DMS53 treated with DMSO at 0.1 percent for 48 hours (cell line): ENCODE data around the gene PPT2.
A peak's percentile ranks its signal among the peaks of the same experiment; 100 is the strongest.
"Not testable (repeated sequence)": the region's sequence is repeated elsewhere in the genome, so short reads cannot be mapped to it uniquely, and the experiment has no call there.

Source experiments
- DNase-seq: peaks from one replicate; lab custom pipeline; 2025; ENCODE audit not compliant: unreplicated experiment; lab: John Stamatoyannopoulos, UW

The PPT2 gene

DNA sequence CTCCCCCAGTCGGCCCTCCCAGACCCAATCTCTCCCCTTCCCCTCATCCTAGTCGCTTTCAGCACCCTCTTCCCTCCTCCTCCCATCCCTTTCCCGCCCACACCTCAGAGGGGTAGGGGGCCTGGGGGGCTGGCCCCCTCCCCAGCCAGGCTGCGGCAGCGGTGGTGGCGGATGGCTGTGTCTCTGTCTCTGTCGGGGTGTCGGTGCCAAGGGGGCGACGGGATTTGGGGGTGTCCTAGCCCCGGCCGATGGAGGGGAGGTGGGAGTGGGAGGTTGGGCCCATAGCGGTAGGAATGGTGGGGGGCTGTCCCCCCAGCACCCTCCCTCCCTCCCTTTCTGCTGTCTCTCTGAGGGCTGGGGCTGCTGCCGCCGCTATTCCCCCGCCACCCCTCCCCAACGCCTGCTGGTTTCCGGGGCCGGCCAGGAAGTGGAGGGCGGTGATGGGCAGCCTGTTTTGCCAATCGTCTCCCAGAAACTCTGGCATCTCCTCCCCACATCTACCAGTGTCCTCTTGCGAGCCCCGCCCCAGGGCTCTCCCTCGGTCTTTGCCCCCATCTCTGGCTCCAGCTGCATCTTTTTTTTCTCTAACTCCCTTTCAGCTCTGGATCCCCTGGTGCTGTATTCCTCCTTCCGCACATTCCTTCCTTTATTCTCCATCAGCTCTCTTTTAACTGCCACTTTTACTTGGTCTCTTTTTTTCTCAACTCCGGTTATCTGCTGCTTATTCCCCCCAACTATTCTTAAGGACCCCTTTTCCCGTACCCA, 22.0 kb downstream of the PPT2 start, which contains the start of gene AGPAT1:
Gene AGPAT1 (minus strand): TSS at position 374 of the 765 bp plus-strand sequence. CDS start 4,588 bp downstream, outside the sequence.
- DNase-seq = peak; percentile 93

DNA sequence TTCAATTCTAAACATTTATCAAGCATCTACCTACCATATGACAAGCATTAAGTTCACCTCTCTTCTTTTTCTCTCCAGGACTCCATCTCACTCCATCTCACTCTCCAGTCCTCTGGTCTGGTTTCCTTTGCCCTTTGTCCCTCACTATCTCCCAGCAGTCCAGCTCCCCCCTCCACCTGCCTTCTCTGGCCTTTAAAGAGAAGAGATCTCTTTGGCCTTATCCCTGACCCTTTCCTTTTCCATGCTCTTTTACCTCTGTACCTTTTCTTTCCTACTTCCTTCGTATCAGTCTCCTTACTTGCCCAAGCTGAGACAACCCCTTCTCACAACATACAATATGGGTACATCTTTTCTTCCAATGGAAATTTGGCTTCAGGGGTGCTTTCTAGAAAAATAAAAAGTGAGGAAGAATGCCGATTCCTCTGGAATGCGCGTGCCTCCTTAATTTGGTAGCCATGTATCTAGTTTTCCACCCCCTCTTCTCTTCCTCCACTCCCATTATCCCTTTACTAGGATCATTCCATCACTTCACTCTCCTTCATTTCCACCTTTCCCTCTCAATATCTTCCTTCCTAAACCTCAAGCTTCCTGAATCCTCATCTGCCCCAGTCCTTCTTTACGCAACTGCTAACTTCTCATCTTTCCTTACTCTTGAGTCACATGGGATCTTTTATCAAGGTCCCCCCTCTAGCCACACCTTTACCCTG, 22.7 kb downstream of the PPT2 start:
- no peak for DNase-seq

DNA sequence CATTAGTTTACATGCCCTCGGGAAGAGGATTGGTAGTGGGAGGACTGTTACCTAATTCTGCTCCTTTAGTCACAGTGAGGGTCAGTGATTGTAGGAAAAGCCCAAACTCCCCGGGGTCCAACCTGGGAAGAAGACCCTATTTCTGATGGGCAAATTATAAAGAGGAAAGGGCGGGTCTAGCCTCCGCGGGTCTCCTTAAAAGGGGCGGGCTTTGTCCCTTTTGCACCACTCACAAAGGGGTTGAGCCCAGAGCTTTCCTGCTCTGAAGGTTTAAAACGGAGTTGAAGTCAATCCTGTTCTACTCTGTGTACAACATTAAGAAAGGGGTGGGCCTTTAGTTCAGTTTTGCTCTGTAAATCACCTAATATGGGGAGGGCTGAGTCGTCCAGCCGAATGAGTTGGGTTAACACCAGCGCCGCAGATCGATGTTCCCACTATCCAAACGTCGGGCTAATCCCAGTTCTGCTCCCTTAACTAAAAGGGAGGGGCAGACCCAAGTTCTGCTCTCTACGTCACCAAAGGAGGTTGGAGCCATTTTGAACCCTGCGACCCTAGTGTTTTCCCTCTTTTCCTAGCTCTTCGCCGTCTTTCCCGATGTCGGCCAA, 23.3 kb downstream of the PPT2 start:
- peak; percentile 85 for DNase-seq

GRCh38 chr6:32177788-32178546, 24.0 kb downstream of the PPT2 start, which contains the start of gene RNF5:
Gene RNF5 (plus strand): TSS chr6:32178405. CDS start chr6:32178512, 107 bp downstream.
- DNase-seq = peak; percentile 99

- no peak for DNase-seq
These were observed 24.9 kb downstream of the PPT2 start for GRCh38 chr6:32178547-32179440.

DNA sequence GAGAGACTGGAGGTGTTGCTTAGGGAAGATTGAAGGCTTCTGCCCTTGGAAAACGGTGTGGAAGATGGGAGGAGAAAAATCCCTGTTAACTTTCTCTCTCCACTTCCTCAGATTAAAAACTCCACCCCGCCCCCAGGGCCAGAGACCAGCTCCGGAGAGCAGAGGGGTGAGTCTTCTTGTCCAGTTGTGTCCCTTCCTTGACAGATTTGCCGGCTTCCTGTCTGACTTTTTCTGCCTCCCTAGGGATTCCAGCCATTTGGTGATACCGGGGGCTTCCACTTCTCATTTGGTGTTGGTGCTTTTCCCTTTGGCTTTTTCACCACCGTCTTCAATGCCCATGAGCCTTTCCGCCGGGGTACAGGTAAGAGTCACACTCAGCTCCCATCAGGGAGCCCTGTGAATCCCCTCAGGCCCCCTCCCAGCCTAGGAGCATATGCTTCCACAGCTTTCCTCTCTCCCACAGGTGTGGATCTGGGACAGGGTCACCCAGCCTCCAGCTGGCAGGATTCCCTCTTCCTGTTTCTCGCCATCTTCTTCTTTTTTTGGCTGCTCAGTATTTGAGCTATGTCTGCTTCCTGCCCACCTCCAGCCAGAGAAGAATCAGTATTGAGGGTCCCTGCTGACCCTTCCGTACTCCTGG, 25.9 kb downstream of the PPT2 start:
- DNase-seq = no peak

DNA sequence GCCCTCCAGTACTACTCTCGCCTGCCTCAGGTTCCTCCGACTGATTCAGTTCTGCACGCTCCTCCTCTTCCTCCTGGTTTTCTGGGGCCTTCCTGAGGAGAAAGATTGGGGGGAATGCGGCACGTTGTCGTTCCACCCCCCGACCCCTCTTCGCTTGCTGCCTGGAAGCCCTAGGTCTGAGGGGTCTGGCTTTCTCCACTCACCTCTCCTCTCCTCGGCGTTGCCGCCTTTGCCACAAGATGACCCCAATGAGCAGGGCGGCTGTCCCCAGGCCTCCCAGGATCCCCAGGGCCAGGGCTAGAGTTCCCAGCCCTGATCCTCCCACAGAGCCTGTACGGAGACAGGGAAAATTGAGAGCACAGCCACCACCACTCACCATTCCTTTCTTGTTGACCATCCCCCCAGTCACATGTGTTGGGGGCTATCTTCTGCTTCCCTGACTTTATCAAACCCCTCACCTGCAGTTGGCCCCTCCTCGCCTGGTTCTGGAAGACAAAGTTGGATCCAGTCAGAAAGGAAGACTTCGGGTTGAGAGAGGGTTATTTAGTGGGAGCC, 27.3 kb downstream of the PPT2 start:
- DNase-seq = no peak

DNA sequence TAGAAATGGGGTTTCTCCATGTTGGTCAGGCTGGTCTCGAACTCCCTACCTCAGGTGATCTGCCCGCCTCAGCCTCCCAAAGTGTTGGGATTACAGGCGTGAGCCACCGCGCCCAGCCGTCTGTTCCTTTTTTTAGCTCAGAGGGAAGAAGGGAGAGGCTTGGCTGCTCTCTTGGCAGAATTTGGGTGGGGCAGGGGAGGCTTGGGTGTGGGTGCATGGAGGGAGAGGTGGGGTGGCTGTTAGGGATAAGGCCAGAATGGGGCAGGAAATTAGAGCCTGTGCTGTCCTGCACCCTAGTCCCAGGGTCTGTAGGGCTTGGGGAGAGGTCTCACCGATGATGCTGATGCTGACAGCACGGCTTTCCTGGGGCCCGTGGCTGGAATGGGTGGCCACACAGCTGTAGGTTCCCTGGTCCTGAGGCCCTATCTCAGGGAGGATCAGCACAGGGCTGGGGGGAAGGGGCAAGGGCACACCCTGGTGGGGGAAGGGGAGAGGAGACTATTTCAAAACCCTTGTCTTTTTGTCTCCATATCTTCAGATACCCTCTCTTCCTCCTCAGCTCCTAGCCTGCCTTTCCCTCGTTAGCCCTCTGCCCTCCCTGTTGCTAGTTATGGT, 28.1 kb downstream of the PPT2 start:
- no peak for DNase-seq

GRCh38 chr6:32182555-32182981, 28.6 kb downstream of the PPT2 start:
- no peak for DNase-seq

DNA sequence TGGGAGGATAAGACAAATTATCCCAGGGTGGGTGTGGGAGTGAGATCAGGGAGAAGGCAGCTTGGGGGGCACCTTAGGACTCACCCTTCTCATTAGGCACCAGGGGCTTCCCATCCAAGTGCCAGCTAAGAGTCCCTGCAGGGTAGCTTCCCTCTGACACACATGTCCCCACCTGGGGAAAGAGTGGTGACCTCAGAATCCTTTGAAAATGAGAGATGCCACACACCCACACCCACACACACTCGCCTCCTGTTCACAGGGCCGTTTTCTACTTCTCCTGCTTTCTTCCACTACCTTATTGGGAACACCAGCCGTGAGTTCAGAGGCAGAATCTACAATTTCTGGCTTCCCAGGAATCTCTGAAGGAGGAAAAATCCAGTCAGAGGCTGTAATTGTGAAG, 29.1 kb downstream of the PPT2 start:
- no peak for DNase-seq

DNA sequence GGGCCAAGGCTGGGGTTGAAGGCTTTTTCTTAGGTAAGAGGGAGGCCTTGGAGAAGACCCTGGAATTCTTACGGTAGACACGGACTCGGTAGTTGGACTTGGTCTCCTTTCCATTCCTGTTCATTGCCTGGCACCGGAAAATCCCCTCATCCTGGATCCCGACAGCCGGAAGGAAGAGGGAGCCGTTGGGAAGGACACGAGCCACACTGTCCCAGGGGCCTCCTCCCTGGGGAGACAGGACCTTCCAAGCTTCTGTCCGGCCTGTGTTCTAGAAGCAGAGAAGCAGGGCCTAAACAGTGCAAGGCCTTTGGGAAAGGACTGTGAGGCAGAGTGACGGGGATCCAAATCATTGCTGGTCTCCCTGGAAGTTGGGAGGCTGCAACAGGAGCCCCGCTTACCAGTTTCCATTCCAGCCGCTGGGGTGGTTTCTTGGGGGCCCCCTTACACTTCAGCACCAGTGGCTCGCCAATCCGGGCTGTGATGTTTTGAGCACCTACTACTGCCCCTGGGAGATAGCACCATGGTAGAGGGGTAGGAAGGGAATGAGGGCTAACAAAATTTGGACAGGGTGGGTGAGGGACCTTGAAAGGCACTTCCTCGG, 29.6 kb downstream of the PPT2 start:
- DNase-seq = no peak

- no peak for DNase-seq
These were observed 30.2 kb downstream of the PPT2 start, which contains the start of gene AGER for GRCh38 chr6:32184084-32184640. Gene AGER (minus strand): TSS chr6:32184253. CDS start chr6:32184222, 31 bp downstream.

GRCh38 chr6:32185681-32186131, 31.8 kb downstream of the PPT2 start:
- DNase-seq = not testable (repeated sequence)

DNA sequence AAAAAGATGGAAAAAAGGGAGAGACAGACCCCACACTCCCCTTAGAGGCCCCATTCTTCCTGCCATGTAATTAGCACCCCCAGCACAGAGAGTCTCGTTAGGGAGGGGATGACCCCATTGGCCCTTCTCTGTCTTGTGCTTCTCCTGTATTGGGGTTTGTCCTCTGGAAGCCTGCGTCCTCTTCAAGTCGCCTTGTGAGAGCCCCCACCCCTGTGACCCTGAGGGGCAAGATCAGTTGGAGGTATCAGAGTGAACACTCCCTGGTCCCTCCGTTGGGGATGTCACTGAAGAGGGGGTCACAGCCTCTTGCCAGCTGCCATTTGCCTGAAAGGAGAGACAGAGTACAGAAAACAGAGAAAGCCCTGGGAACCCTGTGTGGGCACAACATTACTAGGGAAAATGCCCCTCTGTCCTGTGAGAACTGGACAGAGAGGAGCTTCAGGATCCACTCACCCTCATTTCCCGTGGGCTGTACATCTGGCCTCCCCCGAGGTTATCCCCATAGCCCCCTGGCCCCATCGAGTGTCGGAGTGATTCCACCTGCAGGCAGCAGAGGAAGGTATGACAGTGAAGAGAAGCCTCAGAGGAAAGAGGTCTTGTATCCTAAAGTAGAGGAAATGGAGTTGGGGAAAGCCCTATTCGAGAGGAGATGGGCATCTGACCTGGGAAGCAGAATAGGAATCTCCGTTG, 32.4 kb downstream of the PPT2 start:
- DNase-seq = not testable (repeated sequence)

DNA sequence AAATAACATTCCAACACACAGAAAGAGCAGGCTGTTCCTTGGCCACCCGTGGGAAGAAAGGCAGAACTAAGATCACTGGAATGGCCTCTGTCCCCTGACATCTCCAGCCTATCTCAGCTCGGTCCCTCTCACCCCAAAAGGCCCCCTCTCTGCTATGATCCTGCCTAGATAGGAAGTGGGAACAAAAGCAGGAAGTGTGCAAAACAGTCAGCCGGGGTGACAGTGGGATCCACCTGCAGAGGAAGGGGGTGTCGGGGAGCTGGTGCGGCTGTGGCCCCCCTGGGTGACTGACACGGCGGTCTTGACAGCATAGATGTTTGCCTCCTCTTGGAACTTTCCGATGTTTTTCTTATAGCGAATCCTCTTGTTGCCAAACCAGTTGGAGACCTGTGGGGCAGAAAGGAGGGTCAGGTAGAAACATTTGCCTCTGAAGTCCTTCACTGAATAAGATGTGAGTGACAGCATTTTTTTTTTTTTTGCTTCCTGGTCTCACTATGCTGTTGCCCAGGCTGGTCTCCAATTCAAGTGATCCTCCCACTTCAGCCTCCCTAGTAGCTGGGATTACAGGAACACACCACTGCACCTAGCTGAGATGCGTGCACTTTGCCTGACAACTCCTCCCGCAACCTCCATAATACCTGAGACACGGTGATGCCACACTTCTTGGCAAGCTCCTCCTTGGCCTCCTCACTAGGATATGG, 33.2 kb downstream of the PPT2 start:
- DNase-seq = no peak

- DNase-seq = not testable (repeated sequence)
These were observed 33.9 kb downstream of the PPT2 start for GRCh38 chr6:32187725-32188380.
